Activated naive CD8-positive, alpha-beta T cell (primary cell): ENCODE results near the gene GATA5.

ENCODE experiments used
- H3K27ac Mint-ChIP-seq: one replicate; pipeline ENCODE4 v1.8.0; 2021; ENCODE audit warnings: mixed read lengths
- H3K27me3 Mint-ChIP-seq: one replicate; pipeline ENCODE4 v1.8.0; 2021; ENCODE audit warnings: mixed read lengths
- H3K36me3 Mint-ChIP-seq: one replicate; pipeline ENCODE4 v1.8.0; 2021; ENCODE audit warnings: mixed read lengths
- H3K4me1 Mint-ChIP-seq: one replicate; pipeline ENCODE4 v1.8.0; 2021; ENCODE audit warnings: low read depth, mixed read lengths
- H3K4me3 Mint-ChIP-seq: one replicate; pipeline ENCODE4 v1.8.0; 2021; ENCODE audit warnings: mild to moderate bottlenecking, mixed read lengths
- H3K9me3 Mint-ChIP-seq: one replicate; pipeline ENCODE4 v1.8.0; 2021; ENCODE audit warnings: low read depth, mixed read lengths

Gene GATA5

DNA sequence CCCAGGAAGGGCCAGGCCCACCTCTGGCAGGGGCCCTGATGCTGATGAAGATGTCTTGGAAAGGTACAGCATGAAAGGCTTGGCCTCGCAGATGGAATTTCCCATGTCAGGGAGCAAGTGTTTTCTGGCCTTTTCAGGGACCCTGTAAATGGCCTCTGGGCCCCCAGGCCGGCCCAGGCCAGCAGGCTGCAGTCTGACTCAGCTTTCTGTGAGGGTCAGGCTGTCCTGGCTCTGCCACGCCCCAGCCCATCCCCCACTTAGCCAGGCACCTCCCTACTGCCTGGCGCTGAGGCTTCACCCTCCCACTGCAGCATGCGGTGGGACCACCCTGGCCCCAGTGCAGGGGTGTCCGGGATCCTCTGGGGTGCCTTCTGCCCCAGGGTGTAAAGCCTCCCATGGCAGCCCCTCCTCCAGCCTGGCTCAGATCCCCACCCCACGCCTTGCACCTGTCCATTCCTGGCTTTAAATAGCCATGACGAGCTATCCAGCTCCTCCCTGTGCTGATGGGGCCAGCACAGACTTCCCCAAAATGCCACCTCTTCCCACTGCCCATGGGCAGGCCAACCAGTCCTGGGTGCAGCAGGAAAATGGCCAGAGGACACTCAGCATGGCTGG is 35.6 kb upstream of the GATA5 start:
- H3K9me3 Mint-ChIP-seq = no peaks in the 10 kb centered on the region
- no peak overlapping the region for H3K4me3 Mint-ChIP-seq
- no peak overlapping the region for H3K27ac Mint-ChIP-seq

DNA sequence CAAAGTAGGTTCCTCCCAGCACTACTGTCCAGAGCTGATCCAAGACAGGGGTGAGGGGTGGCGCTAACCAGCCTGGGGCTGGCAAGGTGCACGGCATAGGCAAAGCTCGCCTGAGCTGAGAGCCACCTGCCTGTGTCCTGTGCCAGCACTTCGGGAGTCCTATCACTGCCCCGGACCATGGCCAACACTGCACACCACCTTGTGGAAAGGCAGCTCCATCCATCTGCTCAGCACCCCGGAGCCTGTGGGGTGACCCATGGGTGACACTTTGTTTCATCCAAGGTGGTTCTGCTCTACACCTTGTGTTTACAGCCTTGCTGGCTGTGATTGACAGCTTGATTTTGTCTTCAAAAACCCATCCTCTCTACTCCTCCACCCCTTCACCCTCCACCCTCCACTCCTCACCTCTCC is 32.9 kb upstream of the GATA5 start:
- no peaks in the 10 kb centered on the region for H3K27me3 Mint-ChIP-seq
- H3K4me1 Mint-ChIP-seq = peaks cover 7% of the 10 kb centered on the region
- peaks cover 6% of the 10 kb centered on the region for H3K9me3 Mint-ChIP-seq
- H3K27ac Mint-ChIP-seq = no peak overlapping the region
- no peak overlapping the region for H3K4me3 Mint-ChIP-seq
- H3K36me3 Mint-ChIP-seq = peaks cover 4% of the 10 kb centered on the region

More for the DNA sequence above, 35.6 kb upstream of the GATA5 start:
- Mint-ChIP-seq H3K4me1 (peaks cover 9% of the 10 kb centered on the region), H3K36me3 (no peaks in the 10 kb centered on the region), H3K27me3 (no peaks in the 10 kb centered on the region)

DNA sequence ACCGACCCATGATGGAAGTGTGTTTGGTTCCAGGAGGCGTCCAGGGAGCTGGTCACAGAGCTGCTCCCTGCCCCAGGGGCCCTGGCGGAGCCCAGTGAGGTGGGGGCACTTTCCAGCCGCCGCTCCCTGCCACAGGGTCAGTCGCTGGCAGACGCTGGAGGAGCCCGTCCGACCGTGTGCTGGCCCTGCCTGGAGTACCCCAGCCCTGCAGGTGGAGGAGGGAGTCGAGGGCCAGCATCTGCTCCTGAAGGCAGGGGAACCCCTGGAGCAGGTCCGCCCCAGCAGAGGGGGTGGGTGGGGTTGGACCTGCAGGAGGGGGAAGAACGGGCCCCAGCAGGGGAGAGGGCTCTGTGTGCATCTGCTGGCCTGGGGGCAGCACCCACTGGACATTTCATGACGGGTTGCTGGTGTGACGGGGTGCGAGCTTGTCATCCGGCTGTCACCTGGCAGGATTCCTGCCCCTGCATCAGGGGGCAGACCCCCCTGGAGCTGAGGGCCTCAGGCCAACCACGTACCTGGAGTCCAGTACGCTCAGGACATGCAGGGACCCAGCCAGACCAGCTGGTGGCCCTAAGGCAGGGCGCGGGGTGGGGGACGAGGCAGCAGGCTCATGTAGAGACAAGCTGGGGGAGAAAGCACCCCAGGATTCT is 32.3 kb upstream of the GATA5 start:
- Mint-ChIP-seq H3K27me3 (no peaks in the 10 kb centered on the region), H3K36me3 (peaks cover 4% of the 10 kb centered on the region), H3K4me1 (peaks cover 3% of the 10 kb centered on the region), H3K9me3 (peaks cover 6% of the 10 kb centered on the region), H3K27ac (no peak overlapping the region), H3K4me3 (no peak overlapping the region)

- H3K4me3 Mint-ChIP-seq = no peak overlapping the region
- H3K4me1 Mint-ChIP-seq = peaks cover 4% of the 10 kb centered on the region
- H3K27me3 Mint-ChIP-seq = no peaks in the 10 kb centered on the region
- peaks cover 6% of the 10 kb centered on the region for H3K9me3 Mint-ChIP-seq
- no peak overlapping the region for H3K27ac Mint-ChIP-seq
- H3K36me3 Mint-ChIP-seq = peaks cover 4% of the 10 kb centered on the region
Measured at GRCh38 chr20:62507323-62507722, 31.5 kb upstream of the GATA5 start.

DNA sequence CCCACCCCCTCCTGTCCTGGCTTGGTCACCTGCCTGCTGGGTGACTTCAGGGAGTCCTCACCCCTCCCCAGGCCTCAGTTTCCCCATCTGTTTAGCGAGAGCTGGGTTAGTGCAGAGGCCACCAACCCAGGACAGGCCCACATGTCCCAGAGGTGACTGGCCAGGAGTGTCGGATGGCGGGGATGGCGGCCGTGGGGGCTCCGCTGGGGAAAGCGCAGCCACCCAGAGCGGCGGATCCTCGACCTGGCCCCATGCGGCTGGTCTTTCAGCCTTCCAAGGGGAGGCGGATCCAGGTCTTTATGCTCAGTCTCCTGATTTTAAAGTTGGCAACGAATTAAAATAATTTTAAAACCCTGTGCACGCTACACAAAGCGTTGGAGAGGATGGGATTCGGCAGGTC is 31.0 kb upstream of the GATA5 start:
- Mint-ChIP-seq H3K27ac (no peak overlapping the region), H3K9me3 (peaks cover 6% of the 10 kb centered on the region), H3K4me1 (peaks cover 9% of the 10 kb centered on the region), H3K4me3 (no peak overlapping the region), H3K27me3 (no peaks in the 10 kb centered on the region), H3K36me3 (peaks cover 4% of the 10 kb centered on the region)

DNA sequence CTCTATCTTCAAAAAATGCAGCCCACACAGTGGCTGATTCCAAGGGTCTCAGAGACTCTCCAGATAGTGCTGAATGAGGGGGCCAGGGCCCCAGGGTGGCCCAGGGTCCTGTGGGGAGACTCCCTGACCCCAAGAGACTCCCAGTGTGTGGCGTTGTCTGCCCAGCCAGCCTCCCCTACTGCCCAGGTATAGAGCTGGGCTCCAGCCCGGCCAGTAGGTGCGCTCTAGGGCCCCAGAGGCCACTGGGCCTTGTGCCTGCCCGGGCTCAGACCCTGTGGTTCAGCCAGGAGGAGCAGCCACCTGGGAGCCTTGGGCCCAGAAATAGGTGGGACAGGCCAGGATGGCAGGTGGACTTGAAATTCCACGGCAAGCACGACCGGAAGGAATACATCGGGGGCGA is 30.3 kb upstream of the GATA5 start:
- H3K36me3 Mint-ChIP-seq = peaks cover 4% of the 10 kb centered on the region

GRCh38 chr20:62505337-62506045 is 29.7 kb upstream of the GATA5 start:
- H3K27me3 Mint-ChIP-seq = no peaks in the 10 kb centered on the region
- H3K27ac Mint-ChIP-seq = no peak overlapping the region
- peaks cover 6% of the 10 kb centered on the region for H3K9me3 Mint-ChIP-seq
- no peak overlapping the region for H3K4me3 Mint-ChIP-seq
- H3K36me3 Mint-ChIP-seq = peaks cover 4% of the 10 kb centered on the region
- peaks cover 21% of the 10 kb centered on the region for H3K4me1 Mint-ChIP-seq

More for the DNA sequence above, 30.3 kb upstream of the GATA5 start:
- H3K4me3 Mint-ChIP-seq = no peak overlapping the region
- H3K9me3 Mint-ChIP-seq = peaks cover 6% of the 10 kb centered on the region
- no peak overlapping the region for H3K27ac Mint-ChIP-seq
- H3K27me3 Mint-ChIP-seq = no peaks in the 10 kb centered on the region
- peaks cover 15% of the 10 kb centered on the region for H3K4me1 Mint-ChIP-seq

DNA sequence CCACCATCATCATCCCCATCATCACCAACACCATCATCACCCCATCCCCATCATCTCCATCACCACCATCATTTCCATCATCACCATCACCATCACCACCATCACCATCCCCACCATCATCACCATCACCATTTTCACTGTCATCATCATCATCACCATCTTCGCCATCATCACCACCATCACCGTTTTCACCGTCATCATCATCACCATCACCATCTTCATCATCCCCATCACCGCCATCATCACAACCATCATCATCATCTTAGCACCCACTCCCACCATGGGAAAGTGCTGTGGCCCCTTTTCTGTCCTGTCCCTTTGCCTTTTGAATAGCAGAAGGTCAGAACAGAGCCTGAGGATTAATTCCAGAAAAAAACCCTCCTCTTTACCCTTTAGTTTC is 28.5 kb upstream of the GATA5 start:
- Mint-ChIP-seq H3K27ac (peak overlapping the region; percentile 41), H3K4me1 (peaks cover 26% of the 10 kb centered on the region), H3K27me3 (no peaks in the 10 kb centered on the region), H3K9me3 (peaks cover 6% of the 10 kb centered on the region), H3K36me3 (peaks cover 4% of the 10 kb centered on the region), H3K4me3 (no peak overlapping the region)

DNA sequence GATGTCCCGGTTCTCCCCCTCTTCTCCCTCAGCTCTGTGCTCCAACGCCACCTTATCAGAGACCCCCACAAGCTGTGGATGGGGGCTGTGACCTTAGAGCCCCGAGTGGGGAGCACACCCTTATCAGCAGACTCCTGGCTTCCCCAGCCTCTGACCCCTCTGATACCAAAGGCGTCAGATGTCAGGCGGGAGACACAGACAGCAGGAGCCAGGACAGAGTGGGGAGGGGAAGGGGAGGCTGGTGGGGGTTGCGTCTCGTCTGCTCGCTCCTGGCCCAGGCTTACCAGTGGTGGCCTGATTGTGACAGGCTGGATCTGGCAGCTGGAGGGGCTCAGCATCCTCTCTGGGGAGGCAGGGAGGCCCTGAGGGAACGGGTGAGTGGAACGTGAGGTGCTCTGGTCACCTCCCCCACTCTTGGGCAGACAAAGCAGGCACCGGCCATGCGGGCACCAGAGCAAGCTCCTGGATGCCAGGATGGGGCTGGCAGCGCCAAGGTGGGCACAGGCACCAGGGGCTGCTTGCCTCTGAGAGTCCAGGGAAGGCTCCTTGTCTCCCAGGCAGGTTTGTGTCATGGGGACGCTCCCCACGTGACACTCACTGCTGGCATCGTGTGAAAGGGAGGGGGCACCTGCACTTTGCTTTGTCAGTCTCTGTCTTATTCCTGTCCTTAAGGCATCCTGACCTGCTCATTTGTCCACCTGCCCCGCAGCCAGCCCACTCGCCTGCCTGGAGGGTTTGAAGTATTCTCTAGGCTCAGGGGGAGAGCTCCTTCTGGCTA is 27.8 kb upstream of the GATA5 start:
- peak overlapping the region; percentile 41 for H3K27ac Mint-ChIP-seq
- no peaks in the 10 kb centered on the region for H3K27me3 Mint-ChIP-seq
- H3K4me1 Mint-ChIP-seq = peaks cover 26% of the 10 kb centered on the region
- H3K36me3 Mint-ChIP-seq = peaks cover 4% of the 10 kb centered on the region
- H3K9me3 Mint-ChIP-seq = peaks cover 6% of the 10 kb centered on the region
- H3K4me3 Mint-ChIP-seq = no peak overlapping the region

DNA sequence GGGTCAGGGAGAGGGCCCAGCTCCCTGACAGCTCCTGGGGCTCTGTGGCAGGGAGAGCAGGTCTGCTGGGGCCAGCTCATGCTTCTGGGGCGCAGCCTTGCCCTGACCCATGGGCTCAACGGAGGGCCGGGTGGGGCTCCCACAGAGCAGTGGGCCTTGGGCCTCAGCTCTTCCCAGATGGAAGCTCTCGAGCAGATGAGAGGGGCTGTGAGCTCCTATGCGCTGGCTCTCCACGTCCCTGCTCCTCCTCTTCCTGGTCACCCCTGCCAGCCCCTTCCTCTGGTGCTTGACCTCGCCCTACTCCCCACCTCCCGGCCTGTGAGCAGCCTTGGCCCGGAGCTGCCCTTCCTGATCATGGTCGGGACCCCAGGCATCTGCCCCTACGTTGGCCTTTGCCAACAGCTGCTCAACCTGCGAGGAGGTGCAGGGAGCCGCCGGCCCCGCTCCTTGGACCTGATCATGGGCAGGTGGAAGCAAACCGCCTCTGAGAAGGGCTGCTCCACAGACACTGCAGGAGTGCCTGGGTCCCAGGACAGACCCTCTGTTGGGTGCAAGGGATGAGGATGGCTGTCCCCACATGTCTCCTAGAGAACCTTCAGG is 26.8 kb upstream of the GATA5 start:
- Mint-ChIP-seq H3K27me3 (no peaks in the 10 kb centered on the region), H3K27ac (peak overlapping the region; percentile 96), H3K36me3 (peaks cover 4% of the 10 kb centered on the region), H3K4me1 (peaks cover 26% of the 10 kb centered on the region), H3K4me3 (peak overlapping the region; percentile 51), H3K9me3 (peaks cover 6% of the 10 kb centered on the region)

DNA sequence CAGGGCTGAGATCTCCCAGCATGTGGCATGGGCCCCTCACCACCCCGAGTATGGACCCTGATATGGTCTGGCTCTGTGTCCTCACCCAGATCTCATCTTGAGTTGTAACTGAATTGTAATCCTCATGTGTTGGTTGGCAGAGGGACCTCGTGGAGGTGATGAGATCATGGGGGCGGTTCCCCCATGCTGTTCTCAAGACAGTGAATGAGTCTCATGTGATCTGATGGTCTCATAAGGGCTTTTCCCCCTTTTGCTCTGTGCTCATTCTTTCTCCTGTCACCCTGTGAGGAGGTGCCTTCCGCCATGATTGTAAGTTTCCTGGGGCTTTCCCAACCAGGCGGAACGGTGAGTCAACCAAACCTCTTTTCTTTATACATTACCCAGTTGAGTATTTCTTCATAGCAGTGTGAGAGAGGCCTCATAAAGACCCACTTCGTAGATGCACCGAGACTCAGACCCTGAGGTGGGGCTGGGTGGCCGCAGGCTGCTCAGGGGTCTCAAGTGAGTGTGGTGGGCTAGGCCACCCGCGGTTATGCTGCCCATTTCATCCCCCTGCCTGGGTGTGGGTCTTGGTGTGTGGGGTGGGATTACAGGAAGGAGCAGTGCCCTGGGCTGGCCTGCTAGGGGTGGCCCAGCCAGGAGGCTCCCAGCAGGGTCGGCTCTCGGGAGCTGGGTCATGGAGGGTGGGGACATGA is 26.2 kb upstream of the GATA5 start:
- peak overlapping the region; percentile 51 for H3K4me3 Mint-ChIP-seq
- peak overlapping the region; percentile 96 for H3K27ac Mint-ChIP-seq
- peaks cover 4% of the 10 kb centered on the region for H3K36me3 Mint-ChIP-seq
- no peaks in the 10 kb centered on the region for H3K27me3 Mint-ChIP-seq
- peaks cover 26% of the 10 kb centered on the region for H3K4me1 Mint-ChIP-seq
- peaks cover 6% of the 10 kb centered on the region for H3K9me3 Mint-ChIP-seq

- Mint-ChIP-seq H3K27me3 (peaks cover 2% of the 10 kb centered on the region), H3K27ac (peak overlapping the region; percentile 90), H3K36me3 (peaks cover 4% of the 10 kb centered on the region), H3K9me3 (peaks cover 6% of the 10 kb centered on the region), H3K4me3 (no peak overlapping the region), H3K4me1 (peaks cover 28% of the 10 kb centered on the region)
Measured at GRCh38 chr20:62500237-62500864, 24.6 kb upstream of the GATA5 start.

DNA sequence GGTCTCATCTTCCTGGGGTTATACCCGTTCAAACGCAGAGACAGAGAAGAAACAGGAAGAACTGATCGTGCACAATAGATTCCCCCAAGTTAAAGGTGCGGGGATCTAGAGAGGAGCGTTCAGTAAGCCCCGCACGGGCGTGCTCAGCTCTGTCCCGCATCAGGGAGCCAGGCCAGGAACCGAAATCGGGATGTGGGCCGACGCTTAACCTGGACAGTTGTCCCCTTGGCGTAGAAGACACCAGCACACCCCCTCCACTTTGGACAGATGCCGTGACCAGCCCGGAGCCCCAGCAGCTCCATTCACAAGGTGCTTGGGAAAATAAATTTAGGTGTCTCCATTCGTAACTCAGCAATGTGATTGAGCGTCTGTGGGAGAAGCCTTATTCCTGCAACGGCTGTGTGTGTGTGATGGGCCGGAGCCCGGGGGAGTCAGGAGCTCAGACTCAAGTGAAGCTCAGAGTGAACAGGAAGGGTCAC is 24.0 kb upstream of the GATA5 start:
- Mint-ChIP-seq H3K27ac (peak overlapping the region; percentile 90), H3K4me1 (peaks cover 28% of the 10 kb centered on the region), H3K36me3 (peaks cover 4% of the 10 kb centered on the region), H3K27me3 (peaks cover 2% of the 10 kb centered on the region), H3K9me3 (peaks cover 6% of the 10 kb centered on the region), H3K4me3 (no peak overlapping the region)

DNA sequence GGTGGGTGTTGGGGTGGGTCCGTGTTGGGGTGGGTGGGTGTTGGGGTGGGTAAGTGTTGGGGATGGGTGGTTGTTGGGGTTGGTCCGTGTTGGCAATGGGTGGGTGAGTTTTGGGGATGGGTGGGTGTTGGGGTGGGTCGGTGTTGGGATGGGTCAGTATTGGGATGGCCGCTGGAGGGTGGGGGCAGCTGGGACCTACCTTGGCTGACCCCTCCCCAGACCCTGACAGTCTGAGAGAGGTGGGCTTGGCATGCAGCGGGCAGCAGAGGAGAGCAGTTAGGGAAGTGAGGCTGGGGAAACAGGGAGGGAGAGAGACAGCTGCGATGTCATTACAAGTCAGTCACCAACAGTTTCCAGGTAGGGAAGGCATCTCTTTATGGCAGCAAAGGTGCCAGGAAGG is 23.1 kb upstream of the GATA5 start:
- H3K36me3 Mint-ChIP-seq = no peaks in the 10 kb centered on the region
- H3K27ac Mint-ChIP-seq = no peak overlapping the region
- no peaks in the 10 kb centered on the region for H3K9me3 Mint-ChIP-seq
- no peak overlapping the region for H3K4me3 Mint-ChIP-seq
- H3K4me1 Mint-ChIP-seq = peaks cover 28% of the 10 kb centered on the region
- peaks cover 2% of the 10 kb centered on the region for H3K27me3 Mint-ChIP-seq
